HG03196 (cell line): ENCODE results near the gene ATP4B.

Experiments
- ATAC-seq: cut with Tn5 transposase; IDR thresholded peaks from one replicate; pipeline ENCODE4 v1.9.1; 2021; ENCODE audit not compliant: unreplicated experiment

ATP4B gene

DNA sequence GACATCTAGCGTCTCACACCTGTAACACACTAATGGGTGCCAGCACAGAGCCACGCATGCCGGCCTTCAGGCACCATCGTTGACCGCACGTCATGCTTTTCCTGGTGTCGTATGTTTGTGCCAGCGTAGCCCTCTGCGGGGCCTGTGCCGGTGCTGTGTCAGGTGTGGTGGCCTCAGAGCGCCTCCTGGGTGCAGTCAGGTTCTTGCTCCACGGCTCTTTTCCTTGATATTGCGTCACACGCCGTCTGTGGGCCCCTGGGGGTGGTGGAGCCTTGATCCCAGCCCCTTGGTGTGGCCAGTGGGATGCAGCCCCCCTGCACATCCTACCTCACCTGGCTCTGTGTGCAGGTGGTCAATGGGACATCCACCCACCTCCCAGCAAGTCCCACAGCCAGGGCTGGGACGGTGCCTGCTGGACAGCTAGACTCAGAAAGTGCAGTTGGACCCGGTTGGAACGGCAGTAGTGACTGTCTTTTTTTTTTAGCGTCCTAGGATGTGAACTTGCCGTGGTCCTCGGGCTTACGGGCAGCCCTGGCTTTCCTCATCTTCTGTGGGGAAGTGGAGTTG is 48.9 kb downstream of the ATP4B start:
- no peak for ATAC-seq

DNA sequence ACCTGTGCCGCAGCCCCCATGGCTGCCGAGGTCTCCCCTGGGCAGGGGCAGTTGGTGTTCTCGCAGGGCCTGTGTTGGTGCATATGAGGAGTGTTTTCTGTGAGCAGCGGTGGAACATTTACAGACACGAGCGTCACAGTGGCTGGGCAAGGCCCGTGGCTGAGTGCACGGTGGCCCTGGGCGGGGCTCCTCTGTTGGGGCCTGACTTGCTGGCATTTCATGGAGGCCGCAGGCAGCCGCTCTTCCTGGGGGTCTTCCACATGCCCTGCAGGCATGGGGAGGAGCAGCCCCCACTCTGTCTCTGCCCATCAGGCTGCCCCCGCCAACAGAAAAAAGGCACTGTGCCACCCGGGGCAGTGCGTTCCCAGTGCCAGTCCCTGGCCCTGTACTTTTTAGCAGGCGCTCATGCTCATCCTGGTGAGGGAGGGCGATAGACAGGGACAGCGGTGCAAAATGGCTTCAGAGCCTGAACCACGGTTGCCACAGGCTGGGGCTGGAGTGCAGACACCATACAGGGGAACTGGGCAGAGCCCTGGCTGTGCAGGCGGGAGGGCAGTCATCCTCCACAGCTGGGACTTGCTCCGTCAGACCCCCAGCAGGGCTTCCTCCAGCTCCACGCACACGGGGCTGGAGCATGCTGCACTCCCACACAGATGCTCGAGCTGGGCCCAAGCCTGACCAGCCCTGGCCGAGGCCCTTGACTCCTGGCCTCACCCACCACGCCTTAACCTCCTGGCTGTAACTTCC is 49.9 kb downstream of the ATP4B start:
- no peak for ATAC-seq

DNA sequence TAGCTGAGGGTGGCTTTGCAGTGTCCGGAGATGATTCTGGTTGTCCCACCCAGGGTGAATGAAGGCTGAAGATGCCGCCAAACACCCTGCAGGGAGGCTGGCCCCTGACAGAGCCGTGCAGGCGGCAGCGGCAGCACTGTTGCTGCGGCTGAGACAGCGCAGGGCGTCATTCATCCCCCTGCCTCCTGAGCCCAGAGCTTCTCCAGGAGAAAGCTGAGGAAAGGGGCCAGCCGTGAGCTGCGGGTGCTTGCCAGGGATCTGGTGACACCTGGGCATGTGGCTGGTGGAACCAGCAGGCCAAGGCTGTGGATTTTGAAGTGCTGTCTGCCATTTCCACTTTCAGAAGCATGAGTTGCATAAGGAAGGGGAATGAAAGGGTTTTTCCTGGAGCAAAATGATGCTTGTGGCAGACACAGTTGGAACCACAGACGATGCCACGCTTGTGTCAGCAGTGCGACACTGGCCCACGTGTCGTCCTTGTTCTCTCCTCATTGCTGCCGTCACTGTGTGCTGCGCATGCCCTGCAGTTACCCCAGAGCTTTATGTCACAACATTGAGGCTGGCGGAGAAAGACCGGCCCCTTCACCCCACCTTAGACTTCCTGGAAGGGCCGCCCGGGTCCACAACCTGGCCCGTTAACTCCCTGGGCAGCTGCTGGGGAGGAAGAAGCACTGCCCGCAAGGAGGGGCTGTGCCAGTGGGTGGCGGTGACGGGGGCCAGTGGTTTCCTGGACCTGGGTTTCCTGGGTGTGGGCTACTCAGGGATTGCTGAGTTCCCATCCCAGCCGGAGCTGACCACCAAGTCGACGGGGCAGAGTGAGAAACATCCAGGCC is 50.7 kb downstream of the ATP4B start:
- no peak for ATAC-seq

DNA sequence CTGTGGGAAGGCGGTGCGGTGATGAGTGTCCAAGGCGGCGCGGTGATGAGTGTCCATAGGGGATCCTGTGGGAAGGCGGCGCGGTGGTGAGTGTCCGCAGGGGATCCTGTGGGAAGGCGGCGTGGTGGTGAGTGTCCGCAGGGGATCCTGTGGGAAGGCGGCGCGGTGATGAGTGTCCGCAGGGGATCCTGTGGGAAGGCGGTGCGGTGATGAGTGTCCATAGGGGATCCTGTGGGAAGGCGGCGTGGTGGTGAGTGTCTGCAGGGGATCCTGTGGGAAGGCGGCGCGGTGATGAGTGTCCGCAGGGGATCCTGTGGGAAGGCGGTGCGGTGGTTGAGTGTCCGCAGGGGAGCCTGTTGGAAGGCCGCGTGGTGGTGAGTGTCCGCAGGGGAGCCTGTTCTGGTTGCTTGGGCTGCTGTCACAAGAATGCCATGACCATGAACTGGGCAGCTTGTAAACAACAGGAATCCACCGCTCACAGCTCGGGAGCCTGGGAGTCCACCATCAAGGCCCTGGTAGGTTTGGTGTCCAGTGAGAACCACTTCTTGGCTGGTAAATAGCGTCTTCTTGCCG is 52.0 kb downstream of the ATP4B start:
- ATAC-seq: no peak

DNA sequence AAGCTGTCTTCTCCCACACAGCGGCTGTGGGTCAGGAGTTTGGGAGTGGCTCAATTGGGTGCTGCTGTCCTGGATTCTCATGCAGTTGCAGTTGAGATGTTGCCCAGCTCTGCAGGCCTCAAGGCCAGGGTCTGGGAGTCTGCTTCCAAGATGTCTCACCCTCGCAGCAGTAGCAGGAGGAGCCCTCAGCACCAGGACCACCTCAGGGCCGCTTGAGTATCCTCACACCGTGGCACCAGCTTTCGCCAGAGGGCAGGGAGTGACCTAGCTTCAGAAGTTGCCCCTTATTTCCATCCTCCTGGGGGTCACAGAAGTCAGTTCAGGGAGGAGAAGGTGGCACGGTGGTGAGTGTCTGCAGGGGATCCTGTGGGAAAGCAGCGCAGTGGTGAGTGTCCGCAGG is 52.5 kb downstream of the ATP4B start:
- no peak for ATAC-seq

DNA sequence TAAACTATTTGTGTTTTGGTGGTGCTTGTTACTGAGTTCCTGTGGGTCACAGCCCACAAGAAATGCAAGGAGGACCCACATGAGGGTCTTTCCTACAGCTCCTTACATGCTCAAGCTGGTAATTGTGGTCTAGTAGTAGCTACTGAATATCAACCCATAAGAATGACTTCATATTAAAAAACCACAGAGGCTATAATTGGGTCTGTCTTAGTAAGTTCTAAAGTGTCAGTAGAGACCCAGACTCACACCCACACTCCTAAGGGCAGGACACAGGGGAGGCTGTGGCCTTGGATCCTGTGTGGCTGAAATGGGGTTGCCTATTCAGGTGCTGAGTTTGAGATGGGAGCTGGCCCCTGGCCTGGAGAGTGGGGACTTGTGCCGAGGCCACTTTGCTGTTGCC is 53.8 kb downstream of the ATP4B start:
- no peak for ATAC-seq

DNA sequence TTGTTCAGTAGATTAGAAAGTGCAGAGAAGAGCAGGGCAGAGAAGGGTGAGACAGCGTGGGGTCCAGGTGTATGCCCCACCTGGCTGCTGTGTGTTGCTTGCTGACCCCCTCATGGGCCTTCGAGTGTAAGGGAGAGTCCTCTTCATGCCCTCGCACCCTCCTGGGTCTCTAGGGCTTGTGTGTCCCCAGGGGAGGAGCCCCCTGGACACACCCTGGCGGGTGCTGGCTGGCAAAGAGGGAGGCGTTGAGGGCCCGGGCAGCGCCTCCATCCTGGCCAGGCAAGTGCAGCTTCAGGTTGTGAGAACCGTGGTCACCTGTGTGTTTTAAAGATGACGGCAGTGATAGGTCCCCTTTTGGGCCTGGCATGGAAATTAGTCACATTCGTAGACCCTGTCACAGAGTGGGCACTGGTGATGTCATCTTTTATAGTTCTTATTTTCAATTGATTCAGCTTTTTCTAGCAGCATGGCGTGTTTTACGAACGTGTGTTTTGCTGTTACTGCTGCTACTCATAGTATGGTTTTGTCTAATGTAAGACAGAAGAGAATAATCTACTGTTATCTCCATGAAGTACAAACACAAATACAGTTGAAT is 54.8 kb downstream of the ATP4B start:
- no peak for ATAC-seq

DNA sequence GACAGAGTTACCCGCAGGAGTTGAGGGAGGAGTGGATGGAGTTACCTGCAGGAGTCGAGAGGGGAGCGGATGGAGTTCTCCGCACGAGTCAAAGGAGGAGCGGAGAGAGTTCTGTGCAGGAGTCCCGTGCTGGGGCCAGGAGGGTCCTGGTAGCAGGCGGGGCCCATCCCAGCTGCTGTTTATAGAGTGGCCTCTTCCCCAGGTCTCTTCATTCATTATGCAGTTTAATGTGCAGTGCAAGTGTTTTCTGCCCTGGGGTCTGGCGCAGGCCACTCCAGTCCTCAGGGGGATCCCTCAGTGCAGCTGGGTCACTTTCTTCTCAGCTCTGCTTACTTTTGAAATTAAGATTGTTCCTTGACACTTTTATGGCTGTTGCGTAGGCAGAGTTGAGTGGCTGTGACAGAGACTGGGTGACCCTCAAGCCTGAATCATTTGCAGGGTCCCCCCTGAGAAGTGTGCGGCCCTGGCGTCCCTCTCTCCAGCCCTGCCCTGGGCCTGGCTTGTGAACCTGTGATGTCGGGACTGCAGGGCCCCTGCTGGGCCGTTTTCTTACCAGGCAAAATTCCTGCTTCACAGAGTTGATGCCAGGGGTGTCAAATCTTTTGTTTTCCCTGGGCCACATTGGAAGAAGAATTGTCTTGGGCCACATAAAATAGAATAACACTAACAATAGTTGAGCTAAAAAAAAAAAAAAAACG is 55.6 kb downstream of the ATP4B start:
- ATAC-seq: no peak

DNA sequence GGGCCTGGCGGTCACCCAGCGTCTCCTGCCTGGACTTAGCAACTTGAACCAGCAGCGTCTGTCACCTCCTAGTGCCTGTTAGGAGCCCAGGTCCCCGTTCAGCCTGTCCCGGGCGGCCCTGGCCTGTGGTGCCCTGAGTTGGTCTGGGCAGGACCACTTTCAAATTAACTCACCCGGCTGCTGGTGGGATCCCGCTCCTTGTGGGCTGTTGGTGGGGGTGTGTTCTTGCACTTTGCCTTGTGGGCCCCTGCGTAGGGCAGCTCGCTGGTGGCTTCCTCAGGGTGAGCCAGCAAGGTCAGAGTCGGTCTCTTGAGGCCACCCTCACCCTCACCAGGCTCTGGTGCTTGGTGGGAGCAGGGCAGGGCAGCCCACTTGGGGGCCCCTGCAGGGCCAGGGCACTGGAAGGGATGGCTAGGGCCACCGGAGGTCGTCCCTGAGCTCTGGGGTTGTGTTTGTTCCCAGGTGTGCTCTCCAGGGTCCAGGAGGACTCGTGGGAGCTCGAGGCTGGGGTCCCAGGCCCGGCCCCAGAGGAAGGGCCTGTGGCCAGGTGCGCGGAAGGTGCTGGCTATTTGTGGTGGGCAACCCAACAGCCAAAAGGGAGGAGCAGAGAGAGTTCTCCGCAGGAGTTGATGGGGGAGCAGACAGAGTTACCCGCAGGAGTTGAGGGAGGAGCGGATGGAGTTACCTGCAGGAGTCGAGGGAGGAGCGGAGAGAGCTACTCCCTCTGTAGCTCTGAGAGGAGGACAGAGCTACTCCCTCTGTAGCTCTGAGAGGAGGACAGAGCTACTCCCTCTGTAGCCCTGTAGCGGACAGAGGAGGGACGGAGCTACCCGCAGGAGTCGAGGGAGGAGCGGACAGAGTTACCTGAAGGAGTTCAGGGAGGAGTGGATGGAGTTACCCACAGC is 56.6 kb downstream of the ATP4B start:
- no peak for ATAC-seq

DNA sequence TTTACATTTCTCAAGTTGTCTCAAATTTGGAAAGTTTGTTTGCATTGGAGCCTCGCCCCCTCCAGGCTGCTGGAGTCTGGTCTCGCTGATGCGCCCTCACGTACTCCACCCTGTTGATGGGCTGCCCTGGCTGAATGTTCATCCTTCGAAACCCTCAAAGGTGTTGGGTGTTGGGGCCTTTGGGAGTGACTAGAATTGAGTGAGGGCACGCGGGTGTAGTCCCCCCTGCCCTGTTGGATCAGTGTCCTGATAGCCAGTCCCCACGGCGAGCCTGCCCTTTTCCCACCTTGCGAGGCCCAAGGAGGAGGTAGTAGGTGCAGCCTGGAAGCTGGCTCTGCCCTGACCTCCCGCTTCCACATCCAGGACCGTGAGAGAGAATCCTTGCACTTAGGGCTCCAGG is 58.6 kb downstream of the ATP4B start:
- ATAC-seq: no peak
